HUES6 (cell line): ENCODE measurements around the gene TXNL1.

ENCODE experiments used
- H3K27ac ChIP-seq: 2 replicates; pipeline ENCODE4 v1.7.0; 2013; ENCODE audit warnings: low read depth, mild to moderate bottlenecking, low read length, inconsistent platforms
- H3K27me3 ChIP-seq: 2 replicates; pipeline ENCODE4 v1.6.1; 2013; ENCODE audit warnings: low read length; ENCODE audit not compliant: control insufficient read depth, insufficient read depth
- H3K36me3 ChIP-seq: 2 replicates; pipeline ENCODE4 v1.6.1; 2013; ENCODE audit warnings: low read length; ENCODE audit not compliant: control insufficient read depth, insufficient read depth
- H3K4me1 ChIP-seq: 2 replicates; pipeline ENCODE4 v1.6.1; 2013; ENCODE audit warnings: low read length; ENCODE audit not compliant: control insufficient read depth, insufficient read depth
- H3K4me3 ChIP-seq: 2 replicates; pipeline ENCODE4 v1.5.1; 2013; ENCODE audit warnings: low read depth, low read length
- H3K9ac ChIP-seq: one replicate; pipeline ENCODE4 v1.6.1; 2013; ENCODE audit warnings: mild to moderate bottlenecking, low read length
- H3K9me3 ChIP-seq: 2 replicates; pipeline ENCODE4 v1.6.1; 2013; ENCODE audit warnings: low read depth, low read length; ENCODE audit not compliant: control insufficient read depth, insufficient read depth

The TXNL1 gene

DNA sequence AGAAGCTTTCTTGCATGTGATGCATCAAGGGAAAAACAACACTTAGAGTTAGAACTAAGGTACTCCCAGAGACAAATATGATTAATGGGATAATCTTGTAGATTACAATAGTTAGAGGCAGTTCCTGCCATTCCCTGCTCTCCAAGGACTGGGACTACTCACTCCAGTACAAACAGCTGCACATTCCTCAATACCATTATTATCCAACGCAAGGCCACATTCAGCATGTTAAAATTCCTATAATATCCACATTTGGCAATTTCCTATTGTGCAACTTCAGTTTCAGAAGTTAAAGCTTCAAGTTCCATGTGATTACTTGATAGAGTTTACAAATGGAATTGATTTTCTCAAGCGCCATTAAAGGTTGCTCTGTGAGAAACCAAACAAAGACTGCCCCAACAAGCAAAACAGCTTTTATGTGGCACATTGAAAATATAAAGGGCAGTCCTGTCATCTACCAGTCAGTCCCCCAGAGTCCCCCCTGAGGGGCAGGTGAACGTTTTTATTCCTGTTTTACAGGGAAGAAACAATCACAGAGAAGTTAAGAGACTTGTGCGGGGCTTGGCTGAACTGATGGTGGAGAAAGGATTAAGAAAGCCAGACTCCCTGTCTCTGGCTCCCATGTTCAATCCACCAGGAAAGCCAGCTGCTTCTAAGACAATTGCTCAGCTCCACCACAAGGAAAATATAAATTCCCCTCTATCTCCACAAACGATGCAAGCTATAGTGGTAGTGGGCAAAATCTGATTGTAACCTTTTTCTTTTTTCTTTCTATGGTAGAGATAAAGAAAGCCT, 72.6 kb downstream of the TXNL1 start:
- Histone ChIP-seq H3K27me3 (no peaks in the 10 kb centered on the region), H3K4me1 (peaks cover 15% of the 10 kb centered on the region), H3K9me3 (no peaks in the 10 kb centered on the region), H3K27ac (no peak overlapping the region), H3K36me3 (no peaks in the 10 kb centered on the region), H3K9ac (no peak overlapping the region), H3K4me3 (no peak overlapping the region)

- Histone ChIP-seq H3K36me3 (no peaks in the 10 kb centered on the region), H3K4me3 (no peak overlapping the region), H3K27ac (no peak overlapping the region), H3K9me3 (no peaks in the 10 kb centered on the region), H3K27me3 (no peaks in the 10 kb centered on the region), H3K4me1 (peaks cover 15% of the 10 kb centered on the region), H3K9ac (no peak overlapping the region)
These were observed 73.3 kb downstream of the TXNL1 start for GRCh38 chr18:56565046-56565445.

DNA sequence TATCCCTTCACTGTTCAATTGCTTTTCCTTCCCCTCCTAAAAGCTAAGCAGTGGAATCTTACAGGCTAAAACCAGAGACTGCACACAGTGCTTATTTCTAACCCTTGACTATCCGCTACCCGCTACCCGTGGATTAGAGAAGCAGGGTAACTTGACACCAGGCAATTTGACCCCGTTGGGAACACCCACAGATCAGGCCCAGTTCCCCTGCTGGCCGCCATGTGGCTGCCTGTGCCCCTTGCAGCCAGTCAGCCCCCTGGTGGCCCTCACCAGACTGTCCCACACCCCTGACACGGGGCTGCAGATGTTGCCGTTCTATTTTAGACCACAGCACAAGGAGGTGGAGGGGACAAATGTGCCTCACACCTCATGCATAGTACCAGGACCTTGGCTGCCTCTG, 74.8 kb downstream of the TXNL1 start:
- no peak overlapping the region for H3K9ac ChIP-seq
- H3K4me1 ChIP-seq, result peaks cover 15% of the 10 kb centered on the region
- H3K9me3 ChIP-seq, result no peaks in the 10 kb centered on the region
- no peak overlapping the region for H3K27ac ChIP-seq
- H3K4me3 ChIP-seq, result no peak overlapping the region
- H3K27me3 ChIP-seq, result no peaks in the 10 kb centered on the region
- H3K36me3 ChIP-seq, result no peaks in the 10 kb centered on the region

DNA sequence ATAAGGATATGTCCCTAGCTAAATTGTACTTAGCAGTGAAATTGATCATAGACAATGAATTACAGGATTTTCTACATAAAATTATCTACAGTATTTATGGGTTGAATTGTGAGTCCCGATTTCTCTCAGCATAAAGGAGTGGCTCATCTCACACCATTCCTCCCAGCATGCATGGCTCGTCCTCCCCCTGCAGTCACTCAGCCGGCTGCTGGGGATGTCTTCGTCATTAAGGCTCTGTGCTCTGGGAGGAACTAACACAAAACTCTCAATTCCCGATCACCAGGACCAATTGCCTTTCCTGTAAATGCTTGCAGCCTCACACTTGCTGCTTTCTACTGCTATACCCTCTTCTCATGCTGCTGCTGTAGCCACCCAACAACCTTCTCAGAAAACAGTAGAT, 75.9 kb downstream of the TXNL1 start:
- no peak overlapping the region for H3K9ac ChIP-seq
- H3K4me1 ChIP-seq, result peaks cover 15% of the 10 kb centered on the region
- no peaks in the 10 kb centered on the region for H3K27me3 ChIP-seq
- no peaks in the 10 kb centered on the region for H3K36me3 ChIP-seq
- H3K4me3 ChIP-seq, result no peak overlapping the region
- no peaks in the 10 kb centered on the region for H3K9me3 ChIP-seq
- H3K27ac ChIP-seq, result no peak overlapping the region

- no peak overlapping the region for H3K27ac ChIP-seq
These were observed 77.4 kb downstream of the TXNL1 start for GRCh38 chr18:56560992-56561391.

DNA sequence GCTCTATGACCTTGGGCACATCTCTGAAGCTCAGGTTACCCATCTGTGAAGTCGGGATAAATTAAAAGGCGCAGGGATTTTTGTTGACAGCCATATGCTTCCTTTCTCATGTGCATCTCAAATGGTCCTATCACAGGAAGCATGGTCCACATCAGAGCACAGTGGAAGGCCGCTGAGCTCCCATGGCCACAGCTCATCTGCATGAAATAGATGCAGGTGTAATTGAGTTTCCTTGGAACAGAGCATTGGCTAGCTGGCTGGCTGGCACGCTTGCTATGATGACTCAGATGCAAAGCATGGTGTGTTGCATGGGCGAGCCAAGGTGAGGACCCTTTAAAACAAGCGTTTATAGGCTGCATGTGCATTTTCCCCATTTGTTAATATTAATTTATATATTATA, 79.3 kb downstream of the TXNL1 start:
- no peak overlapping the region for H3K27ac ChIP-seq
- H3K4me1 ChIP-seq, result peaks cover 15% of the 10 kb centered on the region
- no peaks in the 10 kb centered on the region for H3K36me3 ChIP-seq
- no peaks in the 10 kb centered on the region for H3K9me3 ChIP-seq
- no peak overlapping the region for H3K4me3 ChIP-seq
- no peaks in the 10 kb centered on the region for H3K27me3 ChIP-seq
- no peak overlapping the region for H3K9ac ChIP-seq

More at GRCh38 chr18:56560992-56561391, 77.4 kb downstream of the TXNL1 start:
- peaks cover 15% of the 10 kb centered on the region for H3K4me1 ChIP-seq
- no peaks in the 10 kb centered on the region for H3K9me3 ChIP-seq
- H3K4me3 ChIP-seq, result no peak overlapping the region
- H3K36me3 ChIP-seq, result no peaks in the 10 kb centered on the region
- no peak overlapping the region for H3K9ac ChIP-seq
- no peaks in the 10 kb centered on the region for H3K27me3 ChIP-seq

- H3K9me3 ChIP-seq, result no peaks in the 10 kb centered on the region
- H3K27ac ChIP-seq, result no peak overlapping the region
- no peak overlapping the region for H3K4me3 ChIP-seq
- no peaks in the 10 kb centered on the region for H3K27me3 ChIP-seq
- no peaks in the 10 kb centered on the region for H3K36me3 ChIP-seq
- no peaks in the 10 kb centered on the region for H3K4me1 ChIP-seq
- no peak overlapping the region for H3K9ac ChIP-seq
These were observed 81.5 kb downstream of the TXNL1 start for GRCh38 chr18:56556907-56557306.

DNA sequence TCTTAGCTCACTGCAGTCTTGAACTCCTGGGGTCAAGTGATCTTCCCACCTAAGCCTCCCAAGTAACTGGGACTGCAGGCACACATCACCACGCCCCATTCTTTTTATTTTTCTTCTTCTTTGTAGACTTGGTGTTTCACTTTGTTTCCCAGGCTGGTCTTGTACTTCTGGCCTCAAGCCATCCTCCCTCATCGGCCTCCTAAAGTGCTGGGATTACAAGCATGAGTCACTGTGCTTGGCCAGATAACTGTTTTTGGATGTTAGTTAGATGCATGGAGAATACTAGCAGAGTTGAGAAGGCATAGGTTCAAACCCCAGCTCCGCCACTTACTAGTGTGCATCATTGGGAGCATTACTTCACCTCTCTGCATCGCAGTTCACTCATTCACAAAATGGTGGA, 88.3 kb downstream of the TXNL1 start:
- no peaks in the 10 kb centered on the region for H3K4me1 ChIP-seq
- H3K9me3 ChIP-seq, result no peaks in the 10 kb centered on the region
- H3K27me3 ChIP-seq, result no peaks in the 10 kb centered on the region
- H3K36me3 ChIP-seq, result no peaks in the 10 kb centered on the region
- H3K4me3 ChIP-seq, result no peak overlapping the region
- H3K9ac ChIP-seq, result no peak overlapping the region
- no peak overlapping the region for H3K27ac ChIP-seq
